GM19023 (cell line): ENCODE data around the gene CNPPD1.

Source experiments
- ATAC-seq: cut with Tn5 transposase; IDR thresholded peaks from one replicate; pipeline ENCODE4 v1.9.1; 2021; ENCODE audit warnings: mild to moderate bottlenecking, moderate library complexity; ENCODE audit not compliant: unreplicated experiment

CNPPD1 gene

GRCh38 chr2:219123356-219124135, 53.2 kb downstream of the CNPPD1 start:
- ATAC-seq = no peak

- ATAC-seq = no peak
Observed at GRCh38 chr2:219122202-219122980, 54.3 kb downstream of the CNPPD1 start.
